Heart left ventricle (tissue), 13 donors: ENCODE measurements around the gene ASTN2.
"Not testable (repeated sequence)": the region's sequence is repeated elsewhere in the genome, so short reads cannot be mapped to it uniquely, and the experiment has no call there.

Experiments
- POLR2A ChIP-seq, 2 donors: fragments of 450-650 bp; IDR thresholded peaks; one replicate each; pipeline ENCODE4 v1.6.1; 2017; ENCODE audit warnings: antibody characterized with exemption in 2 of 2, mild to moderate bottlenecking in 2 of 2, moderate library complexity in 2 of 2
- TF ChIP-seq, protein P1 (sequence below), 12 donors: fragments of 200-600 bp; sonication (generic) in 4 of 12; IDR thresholded peaks; one replicate each; pipeline versions ENCODE4 v1.5.0 to v1.8.0; 2018 to 2022; ENCODE audit warnings: antibody characterized with exemption in 12 of 12, mild to moderate bottlenecking in 5 of 12
- donor health status: ischemic (EF 13 %, LVEDD 7.1; RV severe dilation, severe dysfunction).
- donor health status: DM: no; HTN: yes; CAD: no.
- donor health status: DM: no; HTN: no; CAD: no.
- donor health status: ischemic (EF 25% LVEDD 6.9; RV normal size, moderate dysfunction).
- donor health status: ischemic (EF 25% LVEDD 5.7; RV mildly dilated, moderate dysfunction).
- donor health status: ischemic (EF 35%, LVEDD 5.7; RV mildly dilated, moderate dysfunction).
- donor health status: nonischemic (EF 11% LVEDD 7.7; RV severe dilation, severe dysfunction).
- donor health status: DM: yes; HTN: yes; CAD: no.
- donor health status: PGD.
- donor health status: ischemic (EF 29% LVEDD 5.4; RV normal size, mild dysfunction).
- donor health status: nonischemic (EF 23%, LVEDD 6.1; RV moderate dilation, normal function).

DNA sequence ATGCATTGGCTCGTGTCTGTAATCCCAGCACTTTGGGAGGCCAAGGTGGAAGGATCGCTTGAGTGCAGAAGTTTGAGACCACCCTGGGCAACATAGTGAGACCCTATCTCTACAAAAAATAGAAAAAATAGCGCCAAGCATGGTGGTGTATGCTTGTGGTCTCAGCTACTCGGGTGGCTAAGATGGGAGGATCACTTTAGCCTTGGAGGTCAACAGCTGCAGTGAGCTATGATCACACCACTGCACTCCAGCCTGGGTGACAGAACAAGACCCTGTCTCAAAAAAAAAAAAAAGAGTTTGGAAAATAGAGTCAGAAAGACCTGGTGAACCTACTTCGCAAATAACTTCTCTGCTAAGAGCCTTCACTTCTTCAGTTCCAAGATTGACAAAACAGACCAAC lies 516.7 kb downstream of the ASTN2 start:
- TF ChIP-seq, protein P1, sequence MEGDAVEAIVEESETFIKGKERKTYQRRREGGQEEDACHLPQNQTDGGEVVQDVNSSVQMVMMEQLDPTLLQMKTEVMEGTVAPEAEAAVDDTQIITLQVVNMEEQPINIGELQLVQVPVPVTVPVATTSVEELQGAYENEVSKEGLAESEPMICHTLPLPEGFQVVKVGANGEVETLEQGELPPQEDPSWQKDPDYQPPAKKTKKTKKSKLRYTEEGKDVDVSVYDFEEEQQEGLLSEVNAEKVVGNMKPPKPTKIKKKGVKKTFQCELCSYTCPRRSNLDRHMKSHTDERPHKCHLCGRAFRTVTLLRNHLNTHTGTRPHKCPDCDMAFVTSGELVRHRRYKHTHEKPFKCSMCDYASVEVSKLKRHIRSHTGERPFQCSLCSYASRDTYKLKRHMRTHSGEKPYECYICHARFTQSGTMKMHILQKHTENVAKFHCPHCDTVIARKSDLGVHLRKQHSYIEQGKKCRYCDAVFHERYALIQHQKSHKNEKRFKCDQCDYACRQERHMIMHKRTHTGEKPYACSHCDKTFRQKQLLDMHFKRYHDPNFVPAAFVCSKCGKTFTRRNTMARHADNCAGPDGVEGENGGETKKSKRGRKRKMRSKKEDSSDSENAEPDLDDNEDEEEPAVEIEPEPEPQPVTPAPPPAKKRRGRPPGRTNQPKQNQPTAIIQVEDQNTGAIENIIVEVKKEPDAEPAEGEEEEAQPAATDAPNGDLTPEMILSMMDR (IDR thresholded peaks at IDR 0.05) = not testable (repeated sequence)
- not testable (repeated sequence) for TF ChIP-seq POLR2A (IDR thresholded peaks at IDR 0.05)
